Spinal cord (tissue), 10 donors: ENCODE data around the gene OLFM3. TPM values are rescaled to one million over a fixed set of nuclear protein-coding genes. Genes with fewer than 3 reads are reported as not detected.

Source experiments
- DNase-seq, 6 donors: peaks; one replicate each; pipeline versions ENCODE4 v3.0.0 to v3.0.0-alpha.2; 2013 to 2015; ENCODE audit warnings: low spot score in 6 of 6, low read depth in 4 of 6
- H3K27ac ChIP-seq: one replicate; pipeline ENCODE4 v1.5.1; 2013; ENCODE audit warnings: low read depth, low read length, control low read depth
- H3K27me3 ChIP-seq: one replicate; pipeline ENCODE4 v1.6.1; 2013; ENCODE audit warnings: low read length; ENCODE audit not compliant: control insufficient read depth, insufficient read depth
- H3K36me3 ChIP-seq: one replicate; pipeline ENCODE4 v1.6.1; 2013; ENCODE audit warnings: low read length; ENCODE audit not compliant: control insufficient read depth, insufficient read depth
- H3K4me1 ChIP-seq: one replicate; pipeline ENCODE4 v1.6.1; 2013; ENCODE audit warnings: low read length; ENCODE audit not compliant: control insufficient read depth, insufficient read depth
- H3K4me3 ChIP-seq: one replicate; pipeline ENCODE4 v1.5.1; 2013; ENCODE audit warnings: low read depth, low read length, control low read depth
- H3K9me3 ChIP-seq: one replicate; pipeline ENCODE4 v1.6.1; 2013; ENCODE audit warnings: low read length; ENCODE audit not compliant: control insufficient read depth, insufficient read depth
- WGBS: methylation state at CpG from one replicate; pipeline ENCODE4 v1.1.5; 2013; ENCODE audit warnings: missing lambda C conversion rate; ENCODE audit not compliant: insufficient coverage; 5-methylcytosine and 5-hydroxymethylcytosine counted together
- polyA plus RNA-seq, 2 donors: library from polyadenylated mRNA; unstranded; fragments of 120-200 nt; gene quantifications; one replicate each; pipeline ENCODE4 v1.2.1, GENCODE V29; 2013; ENCODE audit not compliant: insufficient read length in 2 of 2
- small RNA-seq: library from RNA; depleted of rRNA; stranded (forward); fragments of <200 nt; gene quantifications from one replicate; pipeline ENCODE3, GENCODE V24; 2014; ENCODE audit warnings: low replicate concordance
- total RNA-seq, 2 donors: library from RNA; depleted of rRNA in 1 of 2; stranded (reverse); fragments of 120-200 nt in 1 of 2; fragments of >200 nt in 1 of 2; gene quantifications; one replicate each; pipeline versions ENCODE4 v1.2.3 to v1.2.4, GENCODE V29; 2013 to 2014
- donor health status: healthy.

The OLFM3 gene
- total and polyA plus RNA-seq, 4 donors: 11.1 to 62.9 (median 31.5) TPM

- Histone ChIP-seq H3K27me3 (no peaks in the 10 kb centered on the region), H3K27ac (no peak overlapping the region), H3K36me3 (no peaks in the 10 kb centered on the region), H3K4me3 (no peak overlapping the region), H3K4me1 (no peaks in the 10 kb centered on the region), H3K9me3 (no peaks in the 10 kb centered on the region)
- no CpG with 5 or more reads among the region's 5 CpGs for WGBS
- DNase-seq: no peak
These were observed 238.7 kb downstream of the OLFM3 start for GRCh38 chr1:101757985-101758384.

DNA sequence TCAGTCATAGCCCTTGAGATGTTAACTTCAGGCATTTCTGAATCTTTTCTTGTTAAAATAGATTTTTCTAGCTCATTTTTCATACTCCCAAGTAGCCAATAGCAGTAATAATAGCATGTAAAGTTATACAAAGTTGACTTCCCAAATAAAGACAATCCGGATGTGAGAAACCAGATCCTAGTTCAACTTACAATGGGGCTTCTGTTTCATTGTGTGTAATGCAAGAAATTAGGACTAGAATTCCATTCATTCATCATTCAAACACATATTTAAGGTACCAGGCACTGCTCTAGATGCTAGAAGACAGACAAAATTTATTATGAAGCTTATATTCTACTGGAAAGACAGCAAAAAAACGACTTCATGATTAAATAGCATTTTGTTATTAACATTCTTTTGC, 240.3 kb downstream of the OLFM3 start:
- Histone ChIP-seq H3K27me3 (no peaks in the 10 kb centered on the region), H3K36me3 (no peaks in the 10 kb centered on the region), H3K27ac (no peak overlapping the region), H3K9me3 (no peaks in the 10 kb centered on the region), H3K4me3 (no peak overlapping the region), H3K4me1 (no peaks in the 10 kb centered on the region)
- WGBS: no CpG with 5 or more reads among the region's 2 CpGs
- no peak for DNase-seq

Small RNA genes within 50 kb of the gene (small RNA-seq; reads per million reads assigned to genes)
- gene RNU6-352P: not detected
